Heart left ventricle (tissue), 13 donors: ENCODE measurements around the gene KRT73.

ENCODE experiments used
- CTCF ChIP-seq, 12 donors: fragments of 200-600 bp; sonication (generic) in 4 of 12; IDR thresholded peaks; one replicate each; pipeline versions ENCODE4 v1.5.0 to v1.8.0; 2018 to 2022; ENCODE audit warnings: antibody characterized with exemption in 12 of 12, mild to moderate bottlenecking in 5 of 12
- POLR2A ChIP-seq, 2 donors: fragments of 450-650 bp; IDR thresholded peaks; one replicate each; pipeline ENCODE4 v1.6.1; 2017; ENCODE audit warnings: antibody characterized with exemption in 2 of 2, mild to moderate bottlenecking in 2 of 2, moderate library complexity in 2 of 2
- donor health status: ischemic (EF 13 %, LVEDD 7.1; RV severe dilation, severe dysfunction).
- donor health status: DM: no; HTN: yes; CAD: no.
- donor health status: DM: no; HTN: no; CAD: no.
- donor health status: ischemic (EF 25% LVEDD 6.9; RV normal size, moderate dysfunction).
- donor health status: ischemic (EF 25% LVEDD 5.7; RV mildly dilated, moderate dysfunction).
- donor health status: ischemic (EF 35%, LVEDD 5.7; RV mildly dilated, moderate dysfunction).
- donor health status: nonischemic (EF 11% LVEDD 7.7; RV severe dilation, severe dysfunction).
- donor health status: DM: yes; HTN: yes; CAD: no.
- donor health status: PGD.
- donor health status: ischemic (EF 29% LVEDD 5.4; RV normal size, mild dysfunction).
- donor health status: nonischemic (EF 23%, LVEDD 6.1; RV moderate dilation, normal function).

GRCh38 chr12:52629281-52630007 lies 11.1 kb upstream of the KRT73 start:
- TF ChIP-seq CTCF (IDR thresholded peaks at IDR 0.05), result no peak
- no peak for TF ChIP-seq POLR2A (IDR thresholded peaks at IDR 0.05)
